Keratinocyte (primary cell): ENCODE measurements around the gene ARHGEF38. TPM values are rescaled to one million over a fixed set of nuclear protein-coding genes. Genes with fewer than 3 reads are reported as not detected.

Experiments
- DNase-seq: peaks from one replicate; pipeline ENCODE4 v3.0.0-alpha.2; 2011; ENCODE audit warnings: low read depth, missing footprints, low spot score
- FAIRE-seq: peaks from 2 replicates; lab custom pipeline; 2011; peaks lifted over from hg19 to GRCh38; lab: Jason Lieb, UNC
- H2AFZ ChIP-seq: 2 replicates; pipeline ENCODE4 v1.6.0; 2012; ENCODE audit warnings: low read length, control low read depth, inconsistent platforms; ENCODE audit not compliant: control insufficient read depth
- H3K27ac ChIP-seq: 2 replicates; pipeline ENCODE4 v1.5.1; 2011; ENCODE audit warnings: low read length; ENCODE audit not compliant: control insufficient read depth, insufficient read depth
- H3K27me3 ChIP-seq: 3 replicates; pipeline ENCODE4 v1.6.0; 2011; ENCODE audit warnings: low read length; ENCODE audit not compliant: control insufficient read depth, insufficient read depth; ENCODE audit errors: extremely low read depth
- H3K36me3 ChIP-seq, 2 experiments: 2 replicates in 1 of 2; 3 replicates in 1 of 2; pipeline ENCODE4 v1.5.1; 2011; ENCODE audit warnings: low read length in 2 of 2, mild to moderate bottlenecking in 1 of 2; ENCODE audit not compliant: control insufficient read depth in 2 of 2, insufficient read depth in 2 of 2; ENCODE audit errors: extremely low read depth in 1 of 2
- H3K4me1 ChIP-seq: 3 replicates; pipeline ENCODE4 v1.5.1; 2011; ENCODE audit warnings: low read length; ENCODE audit not compliant: control insufficient read depth, insufficient read depth; ENCODE audit errors: extremely low read depth
- H3K4me2 ChIP-seq: 3 replicates; pipeline ENCODE4 v1.6.0; 2011; ENCODE audit warnings: low read depth, low read length; ENCODE audit not compliant: control insufficient read depth, insufficient read depth; ENCODE audit errors: extremely low read depth
- H3K4me3 ChIP-seq, 3 experiments: fragments of 200-600 bp in 1 of 3; sonication (generic) in 1 of 3; 2 replicates in 2 of 3; 3 replicates in 1 of 3; pipeline ENCODE4 v1.5.1; 2011 to 2016; ENCODE audit warnings: low read length in 3 of 3, mild to moderate bottlenecking in 3 of 3, control low read depth in 2 of 3, inconsistent platforms in 1 of 3, low read depth in 1 of 3, mixed read lengths in 1 of 3, mixed run types in 1 of 3, moderate library complexity in 1 of 3; ENCODE audit not compliant: control insufficient read depth in 2 of 3, insufficient read depth in 2 of 3; ENCODE audit errors: extremely low read depth in 1 of 3
- H3K79me2 ChIP-seq: 2 replicates; pipeline ENCODE4 v1.6.0; 2012; ENCODE audit warnings: low read length; ENCODE audit not compliant: control insufficient read depth, insufficient read depth
- H3K9ac ChIP-seq: 3 replicates; pipeline ENCODE4 v1.6.0; 2011; ENCODE audit warnings: low read length; ENCODE audit not compliant: control insufficient read depth, insufficient read depth; ENCODE audit errors: extremely low read depth
- H3K9me1 ChIP-seq: 3 replicates; pipeline ENCODE4 v1.6.0; 2011; ENCODE audit warnings: low read length; ENCODE audit not compliant: control insufficient read depth, insufficient read depth; ENCODE audit errors: extremely low read depth
- H3K9me3 ChIP-seq: 2 replicates; pipeline ENCODE4 v1.5.1; 2012; ENCODE audit warnings: low read depth, low read length; ENCODE audit not compliant: control insufficient read depth
- H4K20me1 ChIP-seq: 3 replicates; pipeline ENCODE4 v1.6.0; 2011; ENCODE audit warnings: low read length; ENCODE audit not compliant: control insufficient read depth, insufficient read depth; ENCODE audit errors: extremely low read depth
- CTCF ChIP-seq, 3 experiments: IDR thresholded peaks in 1 of 3; conservative IDR thresholded peaks in 1 of 3; optimal IDR thresholded peaks in 1 of 3; 2 replicates in 2 of 3; 3 replicates in 1 of 3; pipeline versions ENCODE3 to v1.5.1; 2011; ENCODE audit warnings: low read length in 3 of 3, mild to moderate bottlenecking in 3 of 3, moderate library complexity in 2 of 3, control low read depth in 1 of 3, inconsistent platforms in 1 of 3; ENCODE audit not compliant: insufficient read depth in 2 of 3; ENCODE audit errors: extremely low read depth in 1 of 3
- EZH2 ChIP-seq: IDR thresholded peaks from one replicate; pipeline ENCODE4 v1.6.1; 2012; ENCODE audit warnings: inconsistent platforms, mild to moderate bottlenecking, low read length, moderate library complexity
- dilution Hi-C: fragments of 300-500 bp; cut with MboI; formaldehyde crosslinking; loops from one replicate; pipeline ENCODE4 v1.7.0; 2020; ENCODE audit warnings: low sequenced_read_pairs; ENCODE audit not compliant: extremely low pct_ligation_motif_present
- polyA plus RNA-seq, 5 experiments: library from polyadenylated mRNA; depleted of rRNA in 3 of 5; stranded (reverse) in 3 of 5; stranded (forward) in 1 of 5; unstranded in 1 of 5; fragments of >200 nt; gene quantifications; 1 replicate in 1 of 5; 2 replicates in 3 of 5; 3 replicates in 1 of 5; pipeline versions ENCODE4 v1.2.1 to v1.2.3, GENCODE V29; 2011 to 2012; ENCODE audit warnings: missing spikeins in 2 of 5, low read depth in 1 of 5, low replicate concordance in 1 of 5

Gene ARHGEF38
- polyA plus RNA-seq, 1 donor (not counting 4 experiments of a cell fraction or from before 2014, with no cell fraction given), result 0.09 TPM

- dilution Hi-C loops, result no loop called here
- Histone ChIP-seq H3K4me2 (no peak overlapping the region), H3K9me3 (no peaks in the 10 kb centered on the region), H3K4me3 (no peak overlapping the region), H3K9ac (no peak overlapping the region), H3K4me1 (peaks cover 10% of the 10 kb centered on the region), H3K27ac (no peak overlapping the region), H3K9me1 (no peaks in the 10 kb centered on the region), H4K20me1 (no peaks in the 10 kb centered on the region), H3K79me2 (no peaks in the 10 kb centered on the region), H3K27me3 (no peaks in the 10 kb centered on the region), H3K36me3 (no peaks in the 10 kb centered on the region), H2AFZ (no peak overlapping the region)
- FAIRE-seq, result no peak
- TF ChIP-seq EZH2 (no peak), CTCF (optimal IDR thresholded peaks at IDR 0.05 in 1 of 3, IDR thresholded peaks at IDR 0.05 in 1 of 3, conservative IDR thresholded peaks at IDR 0.05 in 1 of 3; ENCODE audit: extremely low read depth in 1 of 3, insufficient read depth in 2 of 3, low read length in 3 of 3) (no peak)
- no peak for DNase-seq
These were observed 104.8 kb downstream of the ARHGEF38 start for GRCh38 chr4:105657117-105657765.

DNA sequence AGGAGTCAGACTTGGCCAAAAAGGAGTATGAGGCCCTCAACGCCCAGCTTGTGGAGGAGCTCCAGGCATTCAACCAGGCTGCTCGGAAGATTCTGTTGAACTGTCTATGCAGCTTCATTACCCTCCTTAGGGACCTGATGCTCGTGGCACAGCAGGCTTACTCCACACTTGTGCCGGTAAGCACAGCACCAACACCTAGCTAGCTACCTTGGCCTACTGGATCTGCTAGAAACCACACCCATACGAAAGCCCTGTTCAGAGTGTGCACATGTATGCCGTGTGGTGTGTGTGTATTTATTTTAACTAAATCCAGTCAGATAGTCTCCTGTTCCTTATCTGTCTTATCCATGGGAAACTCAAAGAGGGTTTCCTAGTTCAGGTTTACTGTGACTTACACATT is 106.8 kb downstream of the ARHGEF38 start:
- Histone ChIP-seq H3K36me3 (no peaks in the 10 kb centered on the region), H3K9ac (no peak overlapping the region), H3K4me2 (no peak overlapping the region), H4K20me1 (no peaks in the 10 kb centered on the region), H2AFZ (no peak overlapping the region), H3K27me3 (no peaks in the 10 kb centered on the region), H3K27ac (no peak overlapping the region), H3K9me1 (no peaks in the 10 kb centered on the region), H3K4me3 (no peak overlapping the region), H3K4me1 (peaks cover 10% of the 10 kb centered on the region), H3K9me3 (no peaks in the 10 kb centered on the region), H3K79me2 (no peaks in the 10 kb centered on the region)
- dilution Hi-C loops, result no loop called here
- DNase-seq, result no peak
- no peak for TF ChIP-seq CTCF (optimal IDR thresholded peaks at IDR 0.05 in 1 of 3, IDR thresholded peaks at IDR 0.05 in 1 of 3, conservative IDR thresholded peaks at IDR 0.05 in 1 of 3; ENCODE audit: extremely low read depth in 1 of 3, insufficient read depth in 2 of 3, low read length in 3 of 3)
- TF ChIP-seq EZH2, result no peak
- FAIRE-seq, result no peak
